Raji (cell line): ENCODE results near the gene NRK.

Source experiments
- POLR2A ChIP-seq: IDR thresholded peaks from 2 replicates; pipeline ENCODE4 v1.6.1; 2011; ENCODE audit warnings: low read depth, low read length, control low read depth; ENCODE audit not compliant: insufficient read depth

The NRK gene

DNA sequence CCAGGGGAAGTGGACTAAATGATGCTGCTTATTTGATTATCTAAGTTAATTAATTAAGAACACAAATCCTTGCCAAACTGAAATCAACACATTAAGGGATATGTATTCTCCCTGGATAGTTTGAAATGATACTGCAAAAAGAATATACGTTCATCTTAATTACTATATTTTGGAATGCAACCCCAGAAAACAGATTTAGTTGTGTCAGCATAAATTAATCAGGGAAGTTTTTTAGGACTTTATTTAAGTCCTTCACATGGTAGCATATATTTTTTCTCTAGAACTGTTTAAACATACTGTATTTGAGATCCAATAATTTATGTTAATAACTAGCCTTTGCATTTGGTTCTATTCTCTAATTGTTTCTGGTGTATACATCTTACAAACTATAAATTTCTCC lies 52.5 kb downstream of the NRK start:
- TF ChIP-seq POLR2A, result no peak

GRCh38 chrX:105876658-105877057 lies 54.3 kb downstream of the NRK start:
- no peak for TF ChIP-seq POLR2A

- TF ChIP-seq POLR2A, result no peak
Observed at GRCh38 chrX:105880491-105880890, 58.2 kb downstream of the NRK start.

DNA sequence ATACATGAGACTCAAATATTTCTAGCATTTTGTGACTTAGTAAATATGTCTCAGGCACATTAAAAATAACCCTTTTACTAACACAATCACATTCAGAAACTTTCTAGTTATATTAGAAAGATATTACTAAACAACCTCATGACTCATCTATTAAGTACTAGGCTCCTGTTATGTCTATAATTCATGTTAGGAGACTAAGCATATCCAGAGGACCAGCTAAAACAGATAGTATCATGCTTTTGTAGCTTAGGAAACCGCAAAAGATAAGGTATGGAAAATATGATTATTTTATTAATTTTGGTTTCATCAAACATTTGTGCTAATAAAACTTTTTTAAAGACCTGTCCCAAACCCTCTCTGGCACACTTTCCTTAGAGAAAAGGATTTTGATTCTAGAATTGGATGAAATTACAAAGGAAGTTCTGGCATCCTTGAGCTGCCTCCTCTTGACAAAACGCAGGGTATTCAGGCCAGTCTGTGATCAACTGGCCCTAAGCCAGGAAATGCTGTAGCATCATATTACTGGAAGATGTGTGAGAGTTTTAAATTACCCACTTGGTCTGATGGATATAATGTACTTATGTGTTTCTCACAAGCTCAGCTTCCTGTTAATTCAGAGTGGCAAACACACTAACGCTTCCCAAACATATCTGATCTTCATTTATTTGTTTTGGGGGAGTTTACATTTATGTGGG lies 60.4 kb downstream of the NRK start:
- no peak for TF ChIP-seq POLR2A

DNA sequence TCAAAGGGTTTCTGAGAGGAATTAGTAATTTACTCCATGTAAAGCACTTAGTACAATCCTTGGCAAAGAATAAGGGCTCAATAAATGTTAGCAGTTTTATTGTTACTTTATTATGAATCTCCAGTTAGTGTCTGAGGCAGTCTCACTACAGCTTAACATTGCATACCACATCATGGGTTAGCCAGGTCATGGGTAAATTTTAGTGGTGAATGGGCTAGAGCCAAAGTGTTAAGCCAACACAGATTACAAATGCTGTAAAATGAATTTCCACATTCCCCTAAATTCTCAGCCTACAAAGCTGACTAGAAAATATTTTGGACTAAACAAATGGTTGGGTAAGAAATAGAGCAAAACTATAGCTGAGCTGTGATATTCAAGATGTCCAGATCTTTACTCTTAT lies 72.4 kb downstream of the NRK start:
- no peak for TF ChIP-seq POLR2A

GRCh38 chrX:105909576-105909975 lies 87.2 kb downstream of the NRK start:
- TF ChIP-seq POLR2A, result no peak

DNA sequence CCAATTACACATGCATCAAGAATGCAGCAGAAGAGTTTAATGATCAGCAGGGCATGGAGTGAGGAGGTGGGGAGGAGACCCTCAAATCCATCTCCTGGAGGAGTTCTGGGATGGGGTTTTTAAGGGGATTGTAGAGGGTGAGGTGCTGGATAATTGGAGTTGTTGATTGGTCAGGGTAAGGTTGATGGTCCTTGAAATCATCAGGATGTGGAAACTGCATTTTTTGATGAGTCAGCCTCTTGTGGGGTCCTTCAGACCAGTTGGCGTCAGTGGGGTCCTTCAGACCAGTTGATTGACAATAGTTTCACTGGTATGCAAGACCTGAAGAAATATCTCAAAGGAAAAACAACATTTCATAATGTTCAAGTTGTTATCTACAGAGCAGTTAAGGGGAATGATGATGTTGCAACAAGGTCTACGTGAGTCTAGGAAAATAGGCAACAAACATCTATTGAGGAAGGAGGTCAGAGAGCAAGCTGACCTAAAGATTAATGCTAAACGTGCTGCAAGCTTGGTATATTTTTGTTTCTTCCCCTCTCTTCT lies 88.3 kb downstream of the NRK start:
- TF ChIP-seq POLR2A, result no peak

DNA sequence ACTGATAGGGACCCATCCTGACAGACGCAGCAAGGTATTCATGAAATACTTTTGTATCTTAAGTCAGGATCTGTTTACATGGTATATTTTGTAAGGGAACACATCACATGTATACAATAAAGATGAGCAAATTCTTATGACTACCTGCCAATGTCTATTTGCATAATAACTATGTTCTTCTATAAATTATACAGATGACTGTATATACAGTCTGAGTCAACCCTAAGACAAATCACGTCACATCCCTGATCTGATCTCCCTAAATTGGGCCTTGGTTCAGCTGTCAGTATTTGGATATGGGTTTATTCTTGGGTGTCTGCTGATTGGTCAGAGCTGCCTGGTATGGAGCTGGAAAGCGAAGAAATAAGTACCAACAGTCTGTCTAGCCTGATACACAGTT lies 122.9 kb downstream of the NRK start:
- TF ChIP-seq POLR2A, result no peak

DNA sequence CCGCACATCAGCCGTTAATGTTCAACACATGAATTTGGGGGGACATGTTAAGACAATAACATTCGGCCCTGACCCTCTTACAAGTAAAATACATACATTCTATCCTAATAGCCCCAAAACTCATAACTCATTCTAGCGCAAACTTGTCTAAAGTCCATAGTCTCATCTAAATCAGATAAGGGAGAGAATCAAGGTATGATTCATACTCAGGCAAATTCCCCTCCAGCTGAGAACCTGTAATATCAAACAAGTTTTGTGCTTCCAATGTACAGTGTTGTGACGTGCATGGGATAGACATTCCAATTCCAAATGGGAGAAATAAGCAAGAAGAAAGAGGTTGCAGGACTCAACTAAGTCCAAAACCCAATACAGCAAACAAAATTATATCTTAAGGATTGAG lies 147.1 kb downstream of the NRK start:
- TF ChIP-seq POLR2A, result no peak

- no peak for TF ChIP-seq POLR2A
Observed at GRCh38 chrX:105972690-105973386, 150.5 kb downstream of the NRK start.

DNA sequence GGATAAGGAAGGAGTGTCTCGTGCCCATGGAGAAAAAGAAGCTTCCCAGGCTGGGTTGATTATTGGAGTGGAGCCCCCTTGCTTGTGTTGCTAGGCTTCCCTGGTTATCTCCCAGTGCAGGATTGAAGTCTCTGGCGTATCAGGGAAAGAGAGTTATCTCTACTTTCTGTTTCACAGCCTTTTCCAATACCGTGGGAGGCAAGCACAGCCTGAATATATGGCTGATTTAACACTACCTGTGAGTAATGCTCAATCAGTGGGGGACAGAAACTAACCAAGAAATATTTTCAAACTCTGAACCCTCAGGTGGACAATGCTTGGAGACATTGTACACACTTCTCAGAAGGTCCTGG lies 151.0 kb downstream of the NRK start:
- no peak for TF ChIP-seq POLR2A

DNA sequence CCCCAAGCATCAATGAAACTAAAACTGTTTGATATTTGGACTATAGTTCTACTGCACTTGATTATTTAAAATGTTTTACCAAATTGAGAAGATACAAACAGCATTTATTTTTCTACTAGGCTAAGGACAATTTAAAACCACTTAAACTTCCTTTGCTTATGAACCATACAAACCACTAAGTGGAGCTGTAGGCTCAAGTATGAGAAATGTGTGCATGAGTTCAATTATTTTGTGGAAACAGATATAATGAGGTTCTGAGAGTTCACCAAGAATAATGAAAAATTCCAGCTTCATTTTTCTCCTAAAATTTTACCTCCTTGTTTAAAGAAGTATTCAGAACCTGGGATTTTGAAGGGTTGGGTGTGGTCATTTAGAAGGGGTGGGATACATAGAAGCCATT lies 153.0 kb downstream of the NRK start:
- TF ChIP-seq POLR2A, result no peak

GRCh38 chrX:105981772-105982485 lies 159.6 kb downstream of the NRK start:
- no peak for TF ChIP-seq POLR2A

- TF ChIP-seq POLR2A, result no peak
Observed at GRCh38 chrX:105999294-105999693, 177.0 kb downstream of the NRK start.

DNA sequence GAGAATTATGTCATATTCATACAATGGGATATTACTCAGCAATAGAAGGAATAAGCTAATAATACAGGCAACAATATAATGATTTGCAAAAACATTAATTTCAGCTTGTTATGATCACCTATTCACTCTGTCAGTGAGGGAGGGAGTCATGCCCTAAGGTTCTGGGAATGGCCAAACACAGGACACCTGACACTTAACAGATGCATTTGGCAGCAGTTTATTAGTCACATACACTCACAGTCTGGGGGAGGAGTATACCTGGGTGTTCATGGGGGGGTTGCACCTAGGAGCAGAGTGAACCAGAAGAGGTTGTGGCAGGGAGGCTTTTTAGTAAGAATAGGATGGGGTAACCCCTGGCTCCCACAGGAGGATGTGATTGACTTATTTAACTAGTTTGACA lies 177.9 kb downstream of the NRK start:
- TF ChIP-seq POLR2A, result no peak

DNA sequence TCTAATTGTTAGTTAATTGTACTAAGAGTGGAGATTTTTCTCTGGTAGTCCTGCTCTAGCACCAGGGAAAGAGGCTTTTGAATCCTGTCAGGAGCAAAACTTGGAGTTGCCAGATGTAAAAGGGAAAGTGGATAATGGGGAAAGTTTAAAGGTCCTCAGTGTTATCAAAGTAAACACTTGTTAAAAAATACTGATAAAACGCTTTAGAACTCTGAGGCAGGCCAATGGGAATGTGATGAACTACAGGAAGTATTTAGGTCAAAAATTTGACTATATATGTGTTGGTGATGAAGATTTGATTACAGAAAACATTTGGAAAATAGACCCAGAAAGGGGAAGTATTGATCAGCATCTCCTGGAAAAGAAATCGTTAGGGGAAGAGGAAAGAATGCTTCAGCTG lies 183.3 kb downstream of the NRK start:
- no peak for TF ChIP-seq POLR2A
